Measurements from ENCODE around the gene MAP3K5.
A peak's percentile ranks its signal among the peaks of the same experiment; 100 is the strongest.
"Not testable (repeated sequence)": the region's sequence is repeated elsewhere in the genome, so short reads cannot be mapped to it uniquely, and the experiment has no call there.

The MAP3K5 gene

GRCh38 chr6:136772685-136773472 lies 19.4 kb downstream of the MAP3K5 start:
- DNase-seq, result no peak

DNA sequence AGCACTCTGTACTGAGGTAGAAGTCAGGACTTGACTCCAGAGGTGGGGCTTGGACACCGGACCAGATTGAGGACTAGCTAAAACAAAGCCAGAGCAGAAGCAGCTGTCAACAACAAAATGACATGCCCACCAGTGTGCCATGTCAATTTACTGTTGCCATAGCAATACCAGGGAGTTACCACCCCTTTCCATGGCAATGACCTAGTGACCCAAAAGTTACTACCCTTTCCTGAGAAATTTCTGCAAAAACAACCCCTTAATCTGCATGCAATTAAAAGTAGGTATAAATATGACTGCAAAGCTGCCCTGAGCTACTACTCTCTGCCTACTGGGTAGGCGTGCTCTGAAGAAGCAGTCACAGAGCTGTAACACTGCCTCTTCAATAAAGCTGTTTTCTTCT lies 21.0 kb downstream of the MAP3K5 start:
- DNase-seq, result no peak

DNA sequence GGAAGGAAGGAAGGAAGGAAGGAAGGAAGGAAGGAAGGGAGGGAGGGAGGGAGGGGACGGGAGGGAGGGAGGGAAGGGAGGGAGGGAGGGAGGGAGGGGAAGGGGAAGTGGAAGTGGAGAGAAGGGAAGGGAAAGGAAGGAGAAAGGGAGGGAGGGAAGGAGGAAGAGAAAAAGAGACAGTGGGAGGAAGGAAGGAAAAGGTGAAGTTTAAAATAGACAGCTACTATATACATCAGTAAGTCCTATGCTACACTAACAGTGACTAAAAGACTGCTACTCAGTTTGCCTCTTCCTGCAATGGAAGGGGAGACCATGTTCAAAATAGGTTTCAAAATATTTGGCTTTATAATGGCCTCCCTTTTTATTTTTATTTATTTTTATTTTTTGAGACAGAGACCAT lies 22.5 kb downstream of the MAP3K5 start:
- DNase-seq, result no peak

- no peak for DNase-seq
These were observed 23.2 kb downstream of the MAP3K5 start for GRCh38 chr6:136769124-136769523.

DNA sequence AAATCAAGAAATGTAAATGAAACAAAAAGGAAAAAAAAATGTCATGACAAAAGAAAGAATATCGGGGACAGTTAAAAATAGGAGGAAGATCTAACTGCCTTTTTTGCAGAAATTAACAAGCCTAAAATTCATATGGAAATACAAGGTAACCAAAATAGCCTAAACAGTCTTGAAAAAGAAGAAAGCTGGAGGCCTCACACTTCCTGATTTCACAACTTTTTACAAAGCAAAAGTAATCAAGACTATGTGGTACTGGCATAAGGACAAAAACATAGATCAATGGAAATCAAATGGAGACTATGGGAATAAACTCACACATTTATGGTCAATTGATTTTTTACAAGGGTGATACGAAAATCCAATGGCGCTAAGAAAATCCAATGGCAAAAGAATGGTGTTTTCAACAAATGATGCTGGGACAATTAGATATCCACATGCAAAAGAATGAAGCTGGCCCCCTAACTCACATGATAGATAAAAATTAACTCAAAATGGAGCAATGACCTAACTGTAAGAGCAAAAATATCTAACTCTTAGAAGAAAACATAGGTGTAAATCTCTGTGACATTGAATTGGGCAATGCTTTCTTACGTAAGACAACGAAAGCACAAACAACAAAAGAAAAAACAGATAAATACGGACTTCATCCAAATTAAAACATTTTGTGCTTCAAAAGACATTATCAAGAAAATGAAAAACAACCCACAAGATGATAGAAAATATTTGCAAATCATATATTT lies 24.5 kb downstream of the MAP3K5 start:
- DNase-seq, result no peak

GRCh38 chr6:136767103-136767502 lies 25.2 kb downstream of the MAP3K5 start:
- no peak for DNase-seq

GRCh38 chr6:136766274-136766673 lies 26.0 kb downstream of the MAP3K5 start:
- DNase-seq, result no peak

DNA sequence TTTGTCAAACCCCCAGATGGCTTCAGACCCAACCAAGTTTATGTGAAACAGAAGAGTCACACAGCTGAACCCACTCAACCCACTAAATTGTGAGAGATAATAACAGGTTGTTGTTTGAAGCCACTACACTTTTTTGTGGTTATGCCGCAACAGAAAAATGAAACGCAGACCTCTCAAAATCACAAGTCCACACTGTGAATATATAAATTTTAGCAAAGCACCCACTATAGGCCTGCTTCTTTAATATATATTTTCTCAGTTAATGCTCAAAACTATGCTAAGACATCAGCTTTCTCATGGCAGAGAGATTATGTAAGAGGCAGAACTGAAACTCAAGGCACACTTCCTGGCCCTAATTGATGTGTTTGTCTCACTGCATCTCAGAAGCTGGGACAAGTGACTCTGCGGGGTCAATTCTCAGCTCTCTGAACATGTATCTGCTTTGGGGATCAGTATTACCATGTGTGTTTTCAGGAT lies 27.7 kb downstream of the MAP3K5 start:
- DNase-seq, result no peak

DNA sequence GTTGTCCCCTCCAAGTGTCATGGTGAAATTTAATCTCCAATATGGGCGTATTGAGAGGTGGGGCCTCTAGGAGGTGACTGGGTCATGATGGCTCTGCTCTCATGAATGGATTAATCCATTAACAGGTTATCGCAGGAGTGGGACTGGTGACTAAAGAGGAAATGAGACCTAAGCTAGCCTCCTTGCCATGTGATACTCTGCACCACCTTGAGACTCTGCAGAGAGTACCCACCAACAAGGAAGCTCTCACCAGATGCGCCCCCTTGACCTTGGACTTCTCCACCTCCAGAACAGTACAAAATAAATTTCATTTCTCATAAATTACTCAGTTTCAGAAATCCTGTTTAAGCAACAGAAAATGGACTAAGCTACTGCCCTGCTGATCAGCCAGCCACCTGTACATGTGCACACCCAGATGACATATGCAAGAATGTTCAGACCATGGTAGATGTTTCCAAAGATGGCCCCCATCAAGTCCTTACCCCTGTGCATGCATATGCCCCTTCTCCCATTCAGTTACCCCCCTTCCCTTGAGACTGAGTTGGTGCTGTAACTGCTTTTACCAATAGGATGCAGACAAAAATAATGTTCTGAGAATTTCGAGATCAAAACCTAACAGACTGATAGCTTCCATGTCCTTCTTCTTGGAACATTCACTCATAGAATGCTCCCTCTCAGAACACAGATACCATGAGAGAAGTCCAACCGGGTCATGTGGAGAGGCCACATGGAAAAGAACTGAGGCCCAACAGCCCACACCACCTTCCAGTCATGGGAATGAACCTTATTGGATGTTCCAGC lies 28.4 kb downstream of the MAP3K5 start:
- no peak for DNase-seq

- DNase-seq, result no peak
These were observed 29.0 kb downstream of the MAP3K5 start for GRCh38 chr6:136763255-136763654.

GRCh38 chr6:136762022-136762975 lies 30.0 kb downstream of the MAP3K5 start:
- DNase-seq, result no peak

- no peak for DNase-seq
These were observed 30.9 kb downstream of the MAP3K5 start for GRCh38 chr6:136761227-136761922.

DNA sequence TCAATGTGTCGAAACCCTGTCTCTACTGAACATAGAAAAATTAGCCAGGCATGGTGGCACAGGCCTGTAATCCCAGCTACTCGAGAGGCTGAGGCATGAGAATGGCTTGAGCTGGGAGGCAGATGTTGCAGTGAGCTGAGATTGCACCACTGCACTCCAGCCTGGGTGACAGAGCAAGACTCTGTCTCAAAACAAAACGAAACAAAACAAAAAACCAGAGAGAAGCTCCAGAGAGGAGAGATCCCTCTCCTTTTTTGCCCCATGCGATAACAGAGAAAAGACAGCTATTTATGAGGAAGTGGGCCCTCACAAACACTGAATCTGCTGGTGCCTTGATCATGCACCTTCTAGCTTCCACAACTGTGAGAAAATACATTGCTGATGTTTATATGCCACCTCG lies 31.5 kb downstream of the MAP3K5 start:
- DNase-seq, result not testable (repeated sequence)

DNA sequence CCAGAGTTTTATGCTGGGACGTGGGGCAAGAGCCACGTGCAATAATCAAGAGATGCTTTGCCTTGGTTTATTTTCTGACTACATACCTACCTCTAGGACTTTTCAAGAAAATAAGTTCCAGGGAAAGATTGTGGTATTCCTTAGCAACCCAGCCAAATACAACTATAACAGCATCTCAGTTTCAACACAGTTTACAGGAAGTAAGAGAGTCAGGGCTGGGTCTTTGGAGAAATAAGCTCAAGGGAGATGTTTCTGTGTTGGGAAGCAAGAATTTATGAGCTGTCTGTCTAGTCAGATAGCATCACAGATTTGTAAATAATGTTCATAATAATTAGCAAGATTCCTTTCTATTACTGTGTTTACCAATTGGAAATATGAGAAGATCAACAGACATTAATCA lies 35.1 kb downstream of the MAP3K5 start:
- DNase-seq, result no peak

DNA sequence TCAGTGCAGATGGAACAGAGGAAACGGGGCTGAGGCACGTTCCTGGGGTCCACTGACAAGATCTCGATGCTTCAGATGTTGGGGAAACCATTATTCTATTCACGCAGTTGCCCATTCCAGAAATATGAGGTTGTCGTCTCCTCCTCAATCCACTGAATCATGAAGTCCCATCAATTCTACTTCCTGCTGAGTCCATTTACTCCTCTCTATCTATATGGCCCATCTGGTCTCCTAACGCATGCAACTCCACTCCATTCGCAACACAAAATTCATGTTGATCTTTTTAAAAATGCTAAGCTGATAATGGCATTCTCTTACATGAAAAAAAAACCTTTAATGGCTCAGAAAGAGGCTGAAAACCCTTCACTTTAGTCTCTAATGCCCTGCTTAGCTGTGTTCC lies 37.5 kb downstream of the MAP3K5 start:
- DNase-seq, result no peak

- peak; percentile 40 to 53 for DNase-seq
These were observed 38.7 kb downstream of the MAP3K5 start for GRCh38 chr6:136753624-136754023.

DNA sequence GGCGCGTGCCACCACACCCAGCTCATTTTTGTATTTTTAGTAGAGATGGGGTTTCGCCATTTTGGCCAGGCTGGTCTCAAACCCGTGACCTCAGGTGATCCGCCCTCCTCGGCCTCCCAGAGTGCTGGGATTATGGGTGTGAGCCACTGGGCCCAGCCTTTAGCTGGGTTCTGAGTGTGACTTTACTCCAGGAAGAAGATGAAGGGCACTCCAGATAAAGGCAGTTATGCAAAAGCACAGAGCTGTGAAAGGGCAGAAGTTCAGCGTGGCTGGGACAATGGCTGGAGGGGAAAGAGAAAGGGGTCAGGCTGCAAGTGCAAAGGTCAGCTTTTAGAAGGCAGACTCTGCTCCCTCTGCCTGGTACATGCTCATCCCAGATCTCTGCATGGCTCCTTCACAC lies 39.7 kb downstream of the MAP3K5 start:
- no peak for DNase-seq

DNA sequence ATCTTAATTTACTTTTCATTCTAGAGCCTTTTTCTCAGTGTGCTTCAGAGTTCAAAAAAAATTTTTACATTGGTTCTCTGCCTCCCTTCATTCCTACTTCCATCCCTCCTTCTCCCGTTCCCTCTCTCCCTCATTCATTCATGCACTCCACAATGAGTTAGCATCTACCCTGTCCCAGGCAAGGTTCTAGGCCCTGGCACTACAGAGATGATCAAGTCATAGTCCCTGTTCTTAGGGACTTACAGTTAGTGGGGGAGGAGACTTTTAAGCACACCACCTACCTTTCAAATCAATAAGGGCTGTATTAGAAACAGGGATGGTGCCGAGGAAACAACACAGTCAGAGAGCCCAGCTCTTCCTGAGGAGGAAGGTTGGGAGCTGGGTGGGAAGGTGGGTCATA lies 40.3 kb downstream of the MAP3K5 start:
- no peak for DNase-seq

- DNase-seq, result no peak
These were observed 40.7 kb downstream of the MAP3K5 start for GRCh38 chr6:136751522-136751956.

GRCh38 chr6:136750696-136751521 lies 41.4 kb downstream of the MAP3K5 start:
- no peak for DNase-seq
